Activated naive CD4-positive, alpha-beta T cell treated with anti-CD3 and anti-CD28 coated beads, Interleukin-2, amount 50 U/mL, for 72 hours (primary cell): ENCODE measurements around the gene CBY2. TPM values are rescaled to one million over a fixed set of nuclear protein-coding genes. Genes with fewer than 3 reads are reported as not detected.
A peak's percentile ranks its signal among the peaks of the same experiment; 100 is the strongest.
"Not testable (repeated sequence)": the region's sequence is repeated elsewhere in the genome, so short reads cannot be mapped to it uniquely, and the experiment has no call there.

Source experiments
- ATAC-seq, 2 donors: fragments of 150-1000 bp; cut with Tn5 transposase; 2 replicates each; pipeline ENCODE4 v1.10.0; 2021; ENCODE audit warnings: mild to moderate bottlenecking in 2 of 2, moderate library complexity in 2 of 2
- DNase-seq, 2 donors: peaks; one replicate each; pipeline ENCODE4 v3.0.0; 2021 to 2022; ENCODE audit warnings: low spot score in 2 of 2
- H3K27ac Mint-ChIP-seq, 2 donors: one replicate each; pipeline ENCODE4 v1.8.0; 2022; ENCODE audit warnings: mild to moderate bottlenecking in 2 of 2, mixed read lengths in 2 of 2
- H3K36me3 Mint-ChIP-seq, 2 donors: one replicate each; pipeline ENCODE4 v1.8.0; 2022; ENCODE audit warnings: mixed read lengths in 2 of 2
- H3K9me3 Mint-ChIP-seq, 2 donors: one replicate each; pipeline ENCODE4 v1.8.0; 2022; ENCODE audit warnings: mixed read lengths in 2 of 2
- total RNA-seq, 2 donors: library from RNA; stranded (reverse); gene quantifications; one replicate each; pipeline ENCODE4 v1.2.3, GENCODE V29; 2022

The CBY2 gene
- total RNA-seq, 2 donors from 2014 or later = not detected

DNA sequence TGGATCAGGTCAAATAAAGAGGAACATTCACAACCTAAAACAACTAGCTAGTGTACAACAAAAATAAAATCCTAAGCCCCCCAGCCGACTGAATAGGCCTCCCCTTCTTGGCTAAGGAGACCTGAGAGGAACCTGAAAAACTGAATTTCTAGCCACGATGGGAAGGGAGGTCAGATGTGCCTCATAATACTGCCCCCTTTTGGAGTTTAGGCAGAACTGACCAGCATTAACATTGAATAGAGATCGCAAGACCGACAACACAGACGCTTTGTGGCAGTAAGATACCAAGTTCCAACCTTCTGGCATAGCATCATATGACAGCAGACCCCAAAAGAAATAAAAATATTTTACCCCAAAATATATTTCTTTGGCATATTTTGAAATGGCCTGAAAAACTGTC is 15.9 kb downstream of the CBY2 start:
- DNase-seq (no peak), ATAC-seq (peak in 1 of 2 donors; percentile 55)
- Mint-ChIP-seq H3K9me3 (no peaks in the 10 kb centered on the region), H3K36me3 (no peaks in the 10 kb centered on the region), H3K27ac (no peak overlapping the region)

DNA sequence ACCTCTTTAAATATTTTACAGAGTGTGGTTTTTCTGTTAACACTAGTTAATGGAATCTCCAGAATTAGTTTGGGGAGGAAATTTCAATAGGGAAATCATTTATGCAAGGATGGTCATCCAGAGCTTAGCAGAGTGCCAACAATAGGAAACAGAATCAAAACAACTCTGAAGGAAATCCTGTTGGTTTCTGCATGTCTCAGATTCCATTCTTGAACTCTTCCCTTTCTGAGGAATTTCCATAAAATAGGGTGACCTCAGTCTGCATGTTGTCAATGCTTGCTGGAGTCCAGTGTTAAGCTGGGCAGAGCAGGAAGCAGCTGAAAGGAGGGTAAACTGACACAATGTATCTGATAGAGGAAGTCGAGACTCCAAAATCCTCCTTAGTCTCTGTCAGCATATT is 16.9 kb downstream of the CBY2 start:
- no peaks in the 10 kb centered on the region for H3K36me3 Mint-ChIP-seq
- ATAC-seq (no peak), DNase-seq (no peak)
- H3K27ac Mint-ChIP-seq = no peak overlapping the region
- H3K9me3 Mint-ChIP-seq = no peaks in the 10 kb centered on the region

DNA sequence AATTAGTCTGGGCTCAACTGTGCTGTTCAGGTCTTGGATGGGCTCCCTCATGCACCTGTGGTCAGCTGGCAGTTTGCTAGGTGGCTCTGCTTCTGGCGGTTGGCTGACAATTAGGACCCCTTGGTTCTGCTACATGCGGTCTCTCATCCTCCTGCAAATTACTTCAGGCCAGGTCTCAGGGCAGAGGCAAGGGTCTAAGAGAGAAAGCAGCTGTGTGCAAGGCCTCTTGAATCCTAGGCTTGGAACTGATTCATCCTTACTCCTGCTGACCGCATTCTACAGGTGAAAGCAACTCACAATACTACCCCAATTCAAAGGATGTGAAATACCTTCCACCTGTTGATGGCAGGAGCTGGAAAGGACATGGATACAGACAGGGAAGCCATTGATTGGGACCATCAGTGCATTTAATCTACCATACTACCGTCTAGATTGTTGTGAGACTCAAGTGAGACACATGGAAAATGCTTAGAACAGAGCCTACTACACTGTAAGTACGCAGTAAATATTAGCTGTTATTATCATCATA is 19.1 kb downstream of the CBY2 start:
- Mint-ChIP-seq H3K27ac (no peak overlapping the region), H3K36me3 (no peaks in the 10 kb centered on the region), H3K9me3 (no peaks in the 10 kb centered on the region)
- ATAC-seq = no peak
- no peak for DNase-seq

GRCh38 chr13:45723798-45724197 is 21.7 kb downstream of the CBY2 start:
- no peak for ATAC-seq
- no peak for DNase-seq
- Mint-ChIP-seq H3K27ac (no peak overlapping the region), H3K9me3 (no peaks in the 10 kb centered on the region), H3K36me3 (no peaks in the 10 kb centered on the region)

DNA sequence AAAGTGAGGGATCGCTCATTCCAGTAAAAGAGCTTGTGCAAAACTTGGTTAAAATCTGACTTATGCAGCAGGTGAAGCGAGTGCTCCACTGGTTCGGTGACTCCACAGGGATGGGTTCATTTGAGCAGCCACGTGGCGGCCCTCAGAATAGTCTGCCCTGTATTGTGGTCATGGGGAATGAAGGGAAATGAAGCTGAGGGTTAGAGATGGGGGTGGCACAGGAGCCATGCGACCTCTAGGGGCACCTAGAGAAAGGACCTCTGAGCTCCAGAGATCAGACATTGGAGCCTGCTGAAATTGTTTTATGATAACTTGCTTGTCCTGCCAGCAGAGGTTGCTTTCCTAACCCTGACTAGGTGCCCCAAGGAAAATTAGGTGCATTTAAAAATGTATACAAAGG is 26.6 kb downstream of the CBY2 start:
- H3K9me3 Mint-ChIP-seq = no peaks in the 10 kb centered on the region
- H3K27ac Mint-ChIP-seq = no peak overlapping the region
- ATAC-seq (peak in 1 of 2 donors; percentile 47), DNase-seq (no peak)
- H3K36me3 Mint-ChIP-seq = no peaks in the 10 kb centered on the region

- Mint-ChIP-seq H3K9me3 (no peaks in the 10 kb centered on the region), H3K36me3 (no peaks in the 10 kb centered on the region), H3K27ac (no peak overlapping the region)
- ATAC-seq (no peak), DNase-seq (no peak)
These were observed 29.3 kb downstream of the CBY2 start for GRCh38 chr13:45731455-45731854.

- Mint-ChIP-seq H3K9me3 (no peaks in the 10 kb centered on the region), H3K36me3 (no peaks in the 10 kb centered on the region), H3K27ac (no peak overlapping the region)
- ATAC-seq = no peak
- DNase-seq = no peak
These were observed 30.8 kb downstream of the CBY2 start for GRCh38 chr13:45732916-45733315.

GRCh38 chr13:45733361-45733760 is 31.2 kb downstream of the CBY2 start:
- DNase-seq (no peak), ATAC-seq (no peak)
- H3K27ac Mint-ChIP-seq = no peak overlapping the region
- H3K9me3 Mint-ChIP-seq = no peaks in the 10 kb centered on the region
- H3K36me3 Mint-ChIP-seq = no peaks in the 10 kb centered on the region

DNA sequence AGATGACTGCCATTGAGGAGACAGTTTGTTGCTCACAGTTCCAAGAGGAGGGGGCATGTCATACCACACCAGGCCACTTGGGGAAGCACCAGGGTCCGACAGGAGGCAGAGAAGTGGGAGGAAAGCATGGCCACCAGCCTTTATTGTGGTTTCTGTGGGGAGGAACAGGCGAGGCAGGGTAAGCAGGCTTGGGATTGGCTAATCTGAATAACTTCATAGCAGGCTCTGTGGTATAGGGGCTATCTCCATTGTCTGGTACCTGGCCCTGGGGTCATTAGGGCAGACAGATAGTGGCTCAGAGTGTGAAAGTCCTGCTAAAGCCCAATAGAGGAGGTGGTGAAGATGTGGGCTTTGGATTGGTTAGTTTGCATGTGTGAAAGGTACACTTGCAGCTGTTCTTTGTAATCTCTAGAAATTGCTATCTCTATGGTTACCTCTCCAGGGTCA is 35.5 kb downstream of the CBY2 start:
- H3K27ac Mint-ChIP-seq = no peak overlapping the region
- H3K36me3 Mint-ChIP-seq = no peaks in the 10 kb centered on the region
- no peaks in the 10 kb centered on the region for H3K9me3 Mint-ChIP-seq
- ATAC-seq (peak; percentile 52 to 69), DNase-seq (peak; percentile 20 to 55)

GRCh38 chr13:45742985-45743384 is 40.9 kb downstream of the CBY2 start:
- no peaks in the 10 kb centered on the region for H3K9me3 Mint-ChIP-seq

GRCh38 chr13:45744979-45745378 is 42.9 kb downstream of the CBY2 start:
- Mint-ChIP-seq H3K36me3 (no peaks in the 10 kb centered on the region), H3K9me3 (no peaks in the 10 kb centered on the region), H3K27ac (no peak overlapping the region)
- ATAC-seq (no peak), DNase-seq (no peak)

More at GRCh38 chr13:45742985-45743384, 40.9 kb downstream of the CBY2 start:
- Mint-ChIP-seq H3K36me3 (no peaks in the 10 kb centered on the region), H3K27ac (no peak overlapping the region)
- ATAC-seq (no peak), DNase-seq (no peak)

DNA sequence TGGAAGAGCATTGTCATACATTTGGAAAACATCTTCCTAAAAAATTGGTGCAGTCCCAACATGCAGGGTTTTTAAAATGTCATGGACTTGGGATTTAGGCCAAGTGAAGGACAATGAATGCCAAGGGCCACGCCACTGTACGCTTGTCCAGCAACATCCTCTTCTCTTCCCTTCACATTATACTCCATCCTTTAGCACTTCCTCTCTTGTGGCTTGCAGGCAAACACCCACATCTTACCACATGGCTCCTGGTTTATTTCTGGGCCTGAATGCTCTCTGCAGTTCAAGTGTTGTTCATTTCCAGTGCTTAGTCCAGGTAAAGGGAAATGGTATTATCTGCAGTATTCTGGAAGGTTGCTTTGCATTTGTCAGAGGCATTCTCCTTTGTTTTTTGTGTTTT is 45.0 kb downstream of the CBY2 start:
- Mint-ChIP-seq H3K9me3 (no peaks in the 10 kb centered on the region), H3K36me3 (no peaks in the 10 kb centered on the region)

DNA sequence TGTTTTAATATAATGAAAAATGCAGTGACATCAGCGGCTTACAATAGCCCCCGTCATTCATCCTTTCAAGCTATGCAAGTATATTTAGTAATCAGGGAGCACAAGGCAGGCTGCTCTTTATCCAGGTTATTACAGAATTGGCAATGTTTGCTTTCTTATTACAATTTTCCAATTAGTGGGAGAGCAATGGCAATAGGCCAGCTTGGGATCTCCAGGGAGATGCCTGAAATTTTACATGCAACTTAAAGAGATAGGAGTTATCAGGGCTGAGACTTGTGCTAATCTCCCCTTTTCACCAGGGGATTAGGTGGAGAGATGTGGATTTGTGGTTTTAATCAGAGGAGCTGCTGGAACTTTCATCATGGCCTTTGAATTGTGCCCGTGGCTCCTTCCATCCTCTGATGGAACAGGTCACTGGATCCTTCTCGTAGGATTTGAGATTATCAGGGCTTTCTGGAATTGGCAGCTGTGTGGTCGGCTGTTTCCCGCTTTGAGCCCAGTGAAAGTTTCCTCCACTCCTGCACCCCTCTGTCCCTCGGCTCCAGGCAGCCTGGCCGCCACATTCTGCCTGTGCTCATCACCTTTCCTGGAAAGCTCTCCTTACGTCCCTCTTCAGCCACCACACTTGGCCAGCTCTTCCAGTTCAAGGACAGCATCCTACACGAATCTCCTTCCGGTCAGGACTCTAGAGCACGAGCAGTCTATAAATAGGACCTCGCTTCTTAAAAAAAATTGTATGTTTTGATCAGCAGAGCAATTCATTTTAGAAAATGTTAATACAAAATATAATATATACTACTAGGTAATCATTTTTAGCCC is 47.0 kb downstream of the CBY2 start:
- peaks cover 0 to 3% of the 10 kb centered on the region in 2 donors for H3K9me3 Mint-ChIP-seq
- H3K36me3 Mint-ChIP-seq = no peaks in the 10 kb centered on the region
- no peak for DNase-seq
- ATAC-seq = no peak
- no peak overlapping the region for H3K27ac Mint-ChIP-seq

More for the DNA sequence above, 45.0 kb downstream of the CBY2 start:
- H3K27ac Mint-ChIP-seq = no peak overlapping the region
- DNase-seq (no peak), ATAC-seq (no peak)

DNA sequence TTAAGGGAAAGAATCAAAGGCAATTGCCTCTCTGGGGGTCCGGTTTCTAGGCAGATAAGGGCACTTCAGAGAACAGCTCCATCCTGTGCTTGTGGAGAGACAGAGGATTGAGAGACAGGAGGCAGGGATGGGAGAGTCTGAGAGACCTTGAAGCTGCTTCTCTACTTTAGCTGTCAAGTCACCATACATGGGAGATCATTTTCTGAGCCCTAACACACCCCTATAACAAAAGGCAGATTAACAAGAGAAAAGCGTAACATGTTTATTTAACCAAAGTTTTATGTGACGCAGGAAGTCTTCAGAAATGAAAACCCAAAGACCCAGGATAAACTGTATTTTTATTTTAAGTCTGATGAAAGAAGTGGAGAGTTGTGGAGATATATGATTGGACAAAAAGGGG is 48.4 kb downstream of the CBY2 start:
- ATAC-seq (no peak), DNase-seq (no peak)
- Mint-ChIP-seq H3K36me3 (no peaks in the 10 kb centered on the region), H3K27ac (no peak overlapping the region), H3K9me3 (peaks cover 0 to 5% of the 10 kb centered on the region in 2 donors)

- no peak overlapping the region for H3K27ac Mint-ChIP-seq
- DNase-seq = no peak
- H3K9me3 Mint-ChIP-seq = peaks cover 0 to 5% of the 10 kb centered on the region in 2 donors
- no peak for ATAC-seq
- H3K36me3 Mint-ChIP-seq = no peaks in the 10 kb centered on the region
These were observed 49.8 kb downstream of the CBY2 start for GRCh38 chr13:45751885-45752284.

- Mint-ChIP-seq H3K36me3 (peaks cover under 1 to 2% of the 10 kb centered on the region in 2 donors), H3K9me3 (peaks cover under 1 to 6% of the 10 kb centered on the region in 2 donors), H3K27ac (peak overlapping the region in 1 of 2 donors; percentile 51)
- DNase-seq (no peak), ATAC-seq (no peak)
These were observed 50.4 kb downstream of the CBY2 start for GRCh38 chr13:45752510-45752909.

- DNase-seq, ATAC-seq: not testable (repeated sequence)
These were observed 54.4 kb downstream of the CBY2 start for GRCh38 chr13:45756498-45756897.

GRCh38 chr13:45757589-45757988 is 55.5 kb downstream of the CBY2 start:
- DNase-seq, ATAC-seq, H3K27ac Mint-ChIP-seq: not testable (repeated sequence)
- Mint-ChIP-seq H3K9me3 (peaks cover 8 to 13% of the 10 kb centered on the region in 2 donors), H3K36me3 (peaks cover 14 to 15% of the 10 kb centered on the region in 2 donors)

More at GRCh38 chr13:45756498-45756897, 54.4 kb downstream of the CBY2 start:
- H3K27ac Mint-ChIP-seq = not testable (repeated sequence)
- peaks cover 14 to 15% of the 10 kb centered on the region in 2 donors for H3K36me3 Mint-ChIP-seq
- H3K9me3 Mint-ChIP-seq = peaks cover 8 to 13% of the 10 kb centered on the region in 2 donors
